AG09309 (cell line): Measurements from ENCODE around the gene C11orf42.

Experiments
- DNase-seq: peaks from one replicate; pipeline ENCODE4 v3.0.0-alpha.2; 2010; ENCODE audit warnings: low read depth
- H3K4me3 ChIP-seq: 2 replicates; pipeline ENCODE4 v1.5.1; 2011; ENCODE audit warnings: mild to moderate bottlenecking, low read depth, low read length, moderate library complexity; ENCODE audit not compliant: control insufficient read depth
- TF ChIP-seq, protein P1 (sequence below): IDR thresholded peaks from 2 replicates; pipeline ENCODE4 v1.5.1; 2011; ENCODE audit warnings: mild to moderate bottlenecking, low read depth, low read length, inconsistent platforms; ENCODE audit not compliant: insufficient read depth, control insufficient read depth; ENCODE audit errors: missing control alignments

The C11orf42 gene

DNA sequence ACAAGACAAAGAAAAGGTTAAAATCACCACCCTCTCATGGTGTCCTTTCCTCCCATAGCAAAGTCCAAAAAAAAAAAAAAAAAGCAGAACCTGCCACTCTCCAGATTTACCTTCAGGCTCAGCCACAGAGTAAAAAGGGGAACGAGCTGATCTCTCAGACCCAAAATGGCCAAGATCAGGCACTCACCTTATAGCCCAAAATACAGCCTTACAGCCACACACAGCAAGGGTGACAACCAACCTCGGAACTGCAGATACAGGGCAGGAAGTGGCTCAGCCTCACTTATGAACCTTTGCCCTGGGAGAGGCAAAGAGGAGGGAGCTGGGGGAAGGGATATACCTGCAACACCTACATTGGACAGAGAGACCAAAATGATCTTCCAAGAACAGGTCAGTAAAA lies 24.6 kb downstream of the C11orf42 start:
- H3K4me3 ChIP-seq, result no peak overlapping the region
- no peak for DNase-seq
- TF ChIP-seq, protein P1, sequence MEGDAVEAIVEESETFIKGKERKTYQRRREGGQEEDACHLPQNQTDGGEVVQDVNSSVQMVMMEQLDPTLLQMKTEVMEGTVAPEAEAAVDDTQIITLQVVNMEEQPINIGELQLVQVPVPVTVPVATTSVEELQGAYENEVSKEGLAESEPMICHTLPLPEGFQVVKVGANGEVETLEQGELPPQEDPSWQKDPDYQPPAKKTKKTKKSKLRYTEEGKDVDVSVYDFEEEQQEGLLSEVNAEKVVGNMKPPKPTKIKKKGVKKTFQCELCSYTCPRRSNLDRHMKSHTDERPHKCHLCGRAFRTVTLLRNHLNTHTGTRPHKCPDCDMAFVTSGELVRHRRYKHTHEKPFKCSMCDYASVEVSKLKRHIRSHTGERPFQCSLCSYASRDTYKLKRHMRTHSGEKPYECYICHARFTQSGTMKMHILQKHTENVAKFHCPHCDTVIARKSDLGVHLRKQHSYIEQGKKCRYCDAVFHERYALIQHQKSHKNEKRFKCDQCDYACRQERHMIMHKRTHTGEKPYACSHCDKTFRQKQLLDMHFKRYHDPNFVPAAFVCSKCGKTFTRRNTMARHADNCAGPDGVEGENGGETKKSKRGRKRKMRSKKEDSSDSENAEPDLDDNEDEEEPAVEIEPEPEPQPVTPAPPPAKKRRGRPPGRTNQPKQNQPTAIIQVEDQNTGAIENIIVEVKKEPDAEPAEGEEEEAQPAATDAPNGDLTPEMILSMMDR, result no peak

DNA sequence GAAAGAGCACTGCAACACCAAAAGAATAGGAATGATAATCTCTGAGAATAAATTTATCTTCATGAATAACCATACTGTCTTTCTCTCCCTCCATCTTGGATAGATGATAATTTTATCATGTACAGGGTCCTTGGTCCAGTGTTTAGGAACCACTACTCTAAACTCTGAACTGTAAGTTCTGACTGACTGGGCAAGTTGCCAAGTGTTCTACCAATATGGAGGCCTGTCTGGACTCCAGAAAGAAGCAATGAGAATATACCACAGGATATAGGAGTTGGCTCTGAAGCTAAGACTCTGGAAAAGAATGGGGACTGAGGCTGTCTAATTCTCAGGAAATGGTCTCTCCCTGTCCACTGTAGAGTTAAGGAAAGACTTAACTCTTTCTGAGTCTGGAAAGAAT lies 27.5 kb downstream of the C11orf42 start:
- DNase-seq, result no peak
- TF ChIP-seq, protein P1, result no peak
- H3K4me3 ChIP-seq, result no peak overlapping the region

DNA sequence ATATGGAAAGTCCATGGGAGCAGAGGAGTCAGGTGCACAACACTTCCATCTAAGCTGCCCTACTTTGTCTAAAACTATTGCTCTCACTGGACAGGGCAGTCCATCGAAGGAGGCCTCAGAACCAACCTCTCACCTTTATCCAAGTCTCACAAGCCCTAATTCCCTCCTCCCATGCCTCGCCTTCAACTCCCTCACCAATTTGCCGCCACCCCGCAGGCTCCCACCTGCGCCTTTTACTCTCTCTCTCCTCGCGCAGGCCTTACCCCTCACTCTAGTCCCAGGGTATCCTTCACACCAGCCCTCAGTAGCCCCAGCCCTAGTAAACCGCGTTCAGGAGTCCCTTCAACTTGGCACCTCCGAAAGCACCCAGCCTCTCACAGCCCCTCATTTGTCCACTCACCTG lies 28.6 kb downstream of the C11orf42 start:
- DNase-seq, result no peak
- H3K4me3 ChIP-seq, result peak overlapping the region; percentile 100
- TF ChIP-seq, protein P1, result no peak

DNA sequence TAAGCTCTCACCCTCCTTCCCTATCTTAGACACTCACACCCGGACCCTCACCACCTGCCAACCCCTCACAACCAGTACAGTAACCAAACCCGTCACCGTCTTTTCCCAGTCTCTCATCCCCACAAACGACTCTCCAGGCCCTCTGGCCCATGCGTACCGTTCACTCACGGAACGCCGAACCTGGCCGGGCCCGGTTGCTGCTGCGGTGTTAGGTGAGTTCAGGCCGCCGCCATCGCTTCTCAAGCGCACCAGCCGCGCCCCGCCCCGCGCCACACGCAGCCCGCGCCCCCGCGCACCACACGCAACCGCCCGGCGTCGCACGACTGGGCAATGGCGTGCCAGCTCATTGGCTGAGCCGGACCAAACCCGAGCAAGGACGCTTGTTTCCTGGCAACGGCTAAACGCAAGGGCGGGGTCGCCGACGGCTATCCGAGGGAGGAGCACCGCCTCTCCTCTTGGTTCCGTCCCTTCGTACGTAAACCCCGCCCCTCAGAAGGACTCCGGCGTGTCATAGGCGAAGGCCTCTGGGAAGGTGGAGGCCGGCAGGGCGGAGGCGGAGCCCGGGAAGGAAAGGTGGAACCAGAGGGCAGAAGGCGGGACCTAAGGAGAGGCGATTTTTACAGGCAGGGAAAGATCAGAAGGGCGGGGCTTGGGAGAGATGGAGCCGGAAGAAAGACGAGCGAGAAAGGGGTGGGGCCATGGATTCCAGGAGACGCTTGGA lies 29.2 kb downstream of the C11orf42 start, which contains the start of gene FHIP1B:
Gene FHIP1B, minus strand, starts transcription at position 250 of the 721 bp plus-strand sequence. CDS start 10,120 bp downstream, outside the sequence.
- DNase-seq, result peak; percentile 99
- TF ChIP-seq, protein P1, result no peak
- peak within 1 kb of the TSS; percentile 100 for H3K4me3 ChIP-seq

DNA sequence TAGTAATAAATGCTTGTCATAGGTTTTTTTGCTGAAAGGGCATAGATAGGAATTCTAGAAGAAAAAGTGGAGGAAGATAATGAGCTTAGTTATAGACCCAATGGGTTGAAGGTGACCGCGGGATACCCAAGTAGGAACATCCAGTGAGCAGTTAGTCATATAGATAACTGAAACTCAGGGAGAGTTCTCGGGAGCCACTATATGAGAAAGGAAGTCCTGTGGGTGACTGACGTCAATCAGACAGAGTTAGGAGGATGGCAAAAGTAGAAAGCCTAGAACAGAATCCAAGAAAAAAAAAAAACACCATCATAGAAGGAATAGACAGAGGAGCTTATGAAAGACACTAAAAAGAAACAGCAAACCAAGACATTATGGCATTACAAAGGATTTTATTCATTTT lies 31.9 kb downstream of the C11orf42 start:
- no peak for DNase-seq
- TF ChIP-seq, protein P1, result no peak
- no peak overlapping the region for H3K4me3 ChIP-seq

DNA sequence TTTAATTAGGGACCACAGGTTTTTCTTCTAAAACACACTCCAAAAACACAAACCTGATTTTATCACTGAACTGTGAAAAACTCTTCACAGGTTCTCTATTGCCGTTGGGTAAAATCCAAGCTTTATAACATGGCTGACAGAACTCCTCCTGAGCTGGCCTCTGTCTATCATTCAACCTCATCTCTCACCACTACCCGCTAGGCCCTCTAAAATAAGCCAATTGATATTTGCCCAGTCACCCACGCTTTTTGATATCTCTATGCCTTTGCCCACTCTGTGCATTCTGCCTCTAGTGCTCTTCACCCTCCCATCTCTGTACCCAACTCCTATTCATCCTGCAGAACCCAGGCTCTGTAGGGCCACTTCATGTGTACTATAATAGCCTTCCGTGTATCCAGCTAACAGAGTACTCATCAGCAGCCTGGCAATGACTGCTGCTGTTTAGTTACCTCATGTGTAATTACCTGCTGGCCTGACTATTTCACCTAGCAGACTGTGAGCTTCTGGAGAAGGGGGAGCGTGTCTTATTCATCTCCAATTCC lies 32.5 kb downstream of the C11orf42 start:
- no peak overlapping the region for H3K4me3 ChIP-seq
- TF ChIP-seq, protein P1, result no peak
- DNase-seq, result no peak
